Mesothelial cell of epicardium (in vitro differentiated cells): Measurements from ENCODE around the gene SPAG6. TPM values are rescaled to one million over a fixed set of nuclear protein-coding genes. Genes with fewer than 3 reads are reported as not detected.

ENCODE experiments used
- DNase-seq, 2 experiments: peaks; one replicate each; pipeline ENCODE4 v3.0.0; 2021; ENCODE audit warnings: low spot score in 2 of 2; ENCODE audit not compliant: unreplicated experiment in 2 of 2
- H3K27ac Mint-ChIP-seq: 2 replicates; pipeline ENCODE4 v1.8.0; 2021; ENCODE audit warnings: mixed read lengths
- H3K27me3 Mint-ChIP-seq: 2 replicates; pipeline ENCODE4 v1.8.0; 2021; ENCODE audit warnings: low read depth, mixed read lengths
- H3K36me3 Mint-ChIP-seq: 2 replicates; pipeline ENCODE4 v1.8.0; 2021; ENCODE audit warnings: mixed read lengths
- H3K4me1 Mint-ChIP-seq: 2 replicates; pipeline ENCODE4 v1.8.0; 2021; ENCODE audit warnings: mixed read lengths
- H3K4me3 Mint-ChIP-seq: 2 replicates; pipeline ENCODE4 v1.8.0; 2021; ENCODE audit warnings: mild to moderate bottlenecking, moderate library complexity, mixed read lengths
- H3K9me3 Mint-ChIP-seq: 2 replicates; pipeline ENCODE4 v1.8.0; 2021; ENCODE audit warnings: mixed read lengths
- CTCF ChIP-seq: fragments of 200-600 bp; sonication (generic); IDR thresholded peaks from one replicate; pipeline ENCODE4 v1.5.0; 2021; ENCODE audit warnings: antibody characterized with exemption; ENCODE audit not compliant: unreplicated experiment
- total RNA-seq: library from RNA; stranded (reverse); gene quantifications from 3 replicates; pipeline ENCODE4 v1.2.1, GENCODE V29; 2021

SPAG6 gene
- total RNA-seq, 1 donor from 2014 or later: 0.16 TPM

GRCh38 chr10:22316286-22317075 lies 28.8 kb upstream of the SPAG6 start, which contains the start of gene COMMD3:
TSS of gene COMMD3 (plus strand) at chr10:22316388. CDS start at chr10:22316418, 30 bp downstream.
- Mint-ChIP-seq H3K27me3 (peaks cover 20% of the 10 kb centered on the region), H3K9me3 (no peaks in the 10 kb centered on the region), H3K4me1 (peaks cover 40% of the 10 kb centered on the region), H3K36me3 (no peaks in the 10 kb centered on the region), H3K4me3 (peak within 1 kb of the TSS; percentile 87), H3K27ac (peak within 1 kb of the TSS; percentile 98)
- TF ChIP-seq CTCF: no peak
- DNase-seq: peak; percentile 77 to 85

- no peaks in the 10 kb centered on the region for H3K9me3 Mint-ChIP-seq
- no peak for TF ChIP-seq CTCF
- peak overlapping the region; percentile 87 for H3K4me3 Mint-ChIP-seq
- H3K27ac Mint-ChIP-seq: peak overlapping the region; percentile 98
- no peak for DNase-seq
- H3K27me3 Mint-ChIP-seq: peaks cover 19% of the 10 kb centered on the region
- H3K36me3 Mint-ChIP-seq: no peaks in the 10 kb centered on the region
- H3K4me1 Mint-ChIP-seq: peaks cover 40% of the 10 kb centered on the region
Observed at GRCh38 chr10:22317076-22317370, 28.3 kb upstream of the SPAG6 start.

GRCh38 chr10:22317771-22318565 lies 27.3 kb upstream of the SPAG6 start:
- H3K9me3 Mint-ChIP-seq: no peaks in the 10 kb centered on the region
- peaks cover 29% of the 10 kb centered on the region for H3K27me3 Mint-ChIP-seq
- DNase-seq: no peak
- H3K27ac Mint-ChIP-seq: no peak overlapping the region
- H3K4me1 Mint-ChIP-seq: peaks cover 47% of the 10 kb centered on the region
- no peak for TF ChIP-seq CTCF
- H3K36me3 Mint-ChIP-seq: no peaks in the 10 kb centered on the region
- peak overlapping the region; percentile 48 for H3K4me3 Mint-ChIP-seq

- Mint-ChIP-seq H3K4me3 (no peak overlapping the region), H3K4me1 (peaks cover 55% of the 10 kb centered on the region), H3K27ac (no peak overlapping the region), H3K36me3 (no peaks in the 10 kb centered on the region), H3K27me3 (peaks cover 37% of the 10 kb centered on the region), H3K9me3 (no peaks in the 10 kb centered on the region)
- TF ChIP-seq CTCF: no peak
- no peak for DNase-seq
Observed at GRCh38 chr10:22318772-22319171, 26.5 kb upstream of the SPAG6 start.

- no peak for DNase-seq
- Mint-ChIP-seq H3K27me3 (peaks cover 44% of the 10 kb centered on the region), H3K9me3 (no peaks in the 10 kb centered on the region), H3K27ac (peak overlapping the region; percentile 91), H3K36me3 (no peaks in the 10 kb centered on the region), H3K4me1 (peaks cover 63% of the 10 kb centered on the region), H3K4me3 (peak overlapping the region; percentile 77)
- TF ChIP-seq CTCF: no peak
Observed at GRCh38 chr10:22319547-22319979, 25.7 kb upstream of the SPAG6 start.
